Gastroesophageal sphincter (tissue), 4 donors: Measurements from ENCODE around the gene AKR1E2. TPM values are rescaled to one million over a fixed set of nuclear protein-coding genes. Genes with fewer than 3 reads are reported as not detected.
A peak's percentile ranks its signal among the peaks of the same experiment; 100 is the strongest.
"Not testable (repeated sequence)": the region's sequence is repeated elsewhere in the genome, so short reads cannot be mapped to it uniquely, and the experiment has no call there.

ENCODE experiments used
- ATAC-seq: fragments of 150-250 bp; one replicate; pipeline ENCODE4 v1.9.1; 2016; ENCODE audit warnings: mild to moderate bottlenecking, moderate library complexity
- H3K27ac ChIP-seq, 4 donors: fragments of 200-600 bp; sonication (generic) in 3 of 4; 1 replicate in 3 of 4; 2 replicates in 1 of 4; pipeline ENCODE4 v1.5.1; 2016 to 2019
- H3K27me3 ChIP-seq: fragments of 200-600 bp; sonication (generic); one replicate; pipeline ENCODE4 v1.5.1; 2019
- H3K36me3 ChIP-seq, 2 donors: fragments of 200-600 bp; sonication (generic); one replicate each; pipeline ENCODE4 v1.5.1; 2019; ENCODE audit warnings: control low read depth in 1 of 2
- H3K4me1 ChIP-seq, 3 donors: fragments of 200-600 bp; sonication (generic); 1 replicate in 2 of 3; 2 replicates in 1 of 3; pipeline ENCODE4 v1.5.1; 2016 to 2019; ENCODE audit warnings: control low read depth in 2 of 3
- H3K4me3 ChIP-seq, 2 donors: fragments of 200-600 bp; sonication (generic); one replicate each; pipeline ENCODE4 v1.5.1; 2019; ENCODE audit warnings: mild to moderate bottlenecking in 1 of 2, moderate library complexity in 1 of 2
- H3K9me3 ChIP-seq, 3 donors: fragments of 200-600 bp; sonication (generic); one replicate each; pipeline ENCODE4 v1.5.1; 2017 to 2019; ENCODE audit warnings: control low read depth in 2 of 3
- CTCF ChIP-seq, 4 experiments: fragments of 200-600 bp in 2 of 4; fragments of 450-650 bp in 2 of 4; sonication (generic) in 1 of 4; IDR thresholded peaks; one replicate each; pipeline ENCODE4 v1.5.1; 2017 to 2019; ENCODE audit warnings: antibody characterized with exemption in 4 of 4, mild to moderate bottlenecking in 2 of 4, moderate library complexity in 2 of 4
- EP300 ChIP-seq: sonication (generic); formaldehyde crosslinking; IDR thresholded peaks from one replicate; pipeline ENCODE4 v1.6.1; 2017; ENCODE audit warnings: antibody characterized with exemption, mild to moderate bottlenecking
- POLR2A ChIP-seq, 2 donors: fragments of 450-650 bp; IDR thresholded peaks; one replicate each; pipeline ENCODE4 v1.6.1; 2017; ENCODE audit warnings: antibody characterized with exemption in 2 of 2, mild to moderate bottlenecking in 2 of 2, moderate library complexity in 1 of 2
- POLR2AphosphoS5 ChIP-seq: sonication (generic); formaldehyde crosslinking; IDR thresholded peaks from one replicate; pipeline ENCODE4 v1.6.1; 2017; ENCODE audit warnings: antibody characterized with exemption
- WGBS, 2 donors: methylation state at CpG; one replicate each; pipeline ENCODE4 v1.1.5; 2018; ENCODE audit warnings: low coverage in 1 of 2; 5-methylcytosine and 5-hydroxymethylcytosine counted together
- total RNA-seq, 4 donors: library from RNA; depleted of rRNA; stranded (reverse); fragments of >200 nt; gene quantifications; one replicate each; pipeline ENCODE4 v1.1.0, GENCODE V29; 2016

The AKR1E2 gene
- total RNA-seq, 4 donors from 2014 or later, result 15.9 to 19.3 (median 16.0) TPM

DNA sequence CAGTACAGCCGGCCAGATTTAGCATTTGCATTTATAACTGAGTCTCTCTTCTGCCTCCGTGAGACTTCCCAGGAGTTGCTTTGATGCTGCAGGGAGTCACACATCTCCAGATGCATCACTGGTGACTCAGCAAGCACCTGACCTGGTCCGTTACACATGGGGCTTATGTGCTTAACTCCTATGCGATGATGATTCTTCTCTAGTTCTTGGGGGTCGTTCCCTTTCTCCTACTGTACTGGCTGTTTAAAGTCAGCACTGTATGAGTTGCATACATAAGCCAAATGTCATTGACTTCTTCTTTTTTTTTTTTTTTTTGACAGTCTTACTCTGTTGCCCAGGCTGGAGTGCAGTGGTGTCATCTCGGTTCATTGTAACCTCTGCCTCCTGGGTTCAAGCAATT is 13.0 kb upstream of the AKR1E2 start:
- TF ChIP-seq POLR2A (IDR thresholded peaks at IDR 0.05) (no peak), POLR2AphosphoS5 (no peak), EP300 (no peak)
- no peak for ATAC-seq
- Histone ChIP-seq H3K4me1 (peaks cover 0 to 8% (median 0%) of the 10 kb centered on the region in 3 donors), H3K27ac (no peak overlapping the region), H3K27me3 (no peaks in the 10 kb centered on the region), H3K36me3 (no peaks in the 10 kb centered on the region), H3K4me3 (no peak overlapping the region), H3K9me3 (no peaks in the 10 kb centered on the region)
- WGBS, 2 donors, result 56 to 61% methylated on average over 5 to 6 of the region's 6 CpGs

- 73 to 95% methylated on average over 2 to 3 of the region's 5 CpGs for WGBS, 2 donors
- H3K4me3 ChIP-seq, result no peak overlapping the region
- H3K9me3 ChIP-seq, result no peaks in the 10 kb centered on the region
- no peaks in the 10 kb centered on the region for H3K27me3 ChIP-seq
- no peak for ATAC-seq
- H3K27ac ChIP-seq, result no peak overlapping the region
- H3K4me1 ChIP-seq, result peaks cover 0 to 8% (median 0%) of the 10 kb centered on the region in 3 donors
- H3K36me3 ChIP-seq, result no peaks in the 10 kb centered on the region
- TF ChIP-seq CTCF (IDR thresholded peaks at IDR 0.05) (no peak), POLR2A (IDR thresholded peaks at IDR 0.05) (no peak), POLR2AphosphoS5 (no peak), EP300 (no peak)
Measured at GRCh38 chr10:4813496-4813895, 12.5 kb upstream of the AKR1E2 start.

DNA sequence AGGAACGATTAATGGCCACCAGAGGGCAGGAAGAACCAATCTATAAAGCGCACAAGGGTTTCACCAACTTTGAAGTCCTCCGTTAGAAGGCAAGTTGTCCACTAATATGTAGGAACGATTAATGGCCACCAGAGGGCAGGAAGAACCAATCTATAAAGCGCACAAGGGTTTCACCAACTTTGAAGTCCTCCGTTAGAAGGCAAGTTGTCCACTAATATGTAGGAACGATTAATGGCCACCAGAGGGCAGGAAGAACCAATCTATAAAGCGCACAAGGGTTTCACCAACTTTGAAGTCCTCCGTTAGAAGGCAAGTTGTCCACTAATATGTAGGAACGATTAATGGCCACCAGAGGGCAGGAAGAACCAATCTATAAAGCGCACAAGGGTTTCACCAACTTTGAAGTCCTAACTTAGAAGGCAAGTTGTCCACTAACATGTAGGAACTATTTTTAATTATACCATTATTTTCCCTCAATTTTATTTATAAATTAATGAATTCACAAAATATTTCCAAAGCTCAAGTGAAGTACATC is 10.3 kb upstream of the AKR1E2 start:
- not testable (repeated sequence) for H3K4me3 ChIP-seq, H3K9me3 ChIP-seq, ATAC-seq, H3K27me3 ChIP-seq, H3K36me3 ChIP-seq, H3K27ac ChIP-seq
- peak in 3 of 4 experiments; percentile 24 to 56 (median 47) for TF ChIP-seq CTCF (IDR thresholded peaks at IDR 0.05)
- peaks cover 0 to 16% (median 0%) of the 10 kb centered on the region in 3 donors for H3K4me1 ChIP-seq
- WGBS, 2 donors, result 0 to 17% methylated on average over 1 to 2 of the region's 11 CpGs

DNA sequence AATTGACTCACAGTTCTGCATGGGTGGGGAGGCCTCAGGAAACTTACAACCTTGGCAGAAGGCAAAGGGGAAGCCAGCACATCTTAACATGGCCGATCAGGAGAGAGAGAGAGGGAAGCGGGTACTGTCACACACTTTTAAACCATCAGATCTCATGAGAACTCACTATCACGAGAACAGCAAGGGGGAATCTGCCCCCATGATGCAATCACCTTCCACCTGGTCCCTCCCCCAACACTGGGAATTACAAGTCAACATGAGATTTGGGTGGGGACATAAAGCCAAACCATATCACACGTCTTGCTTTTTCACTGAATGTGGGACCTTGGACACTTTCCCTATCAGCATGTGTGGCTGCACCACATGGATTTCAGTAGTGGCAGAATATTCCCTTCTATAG is 9.0 kb upstream of the AKR1E2 start:
- no peak overlapping the region for H3K27ac ChIP-seq
- no peaks in the 10 kb centered on the region for H3K27me3 ChIP-seq
- H3K4me3 ChIP-seq, result no peak overlapping the region
- ATAC-seq, result no peak
- no peaks in the 10 kb centered on the region for H3K36me3 ChIP-seq
- 81 to 85% methylated on average over 4 of the region's 4 CpGs for WGBS, 2 donors
- no peak for TF ChIP-seq POLR2A (IDR thresholded peaks at IDR 0.05)
- TF ChIP-seq CTCF (IDR thresholded peaks at IDR 0.05), result no peak
- no peak for TF ChIP-seq EP300
- TF ChIP-seq POLR2AphosphoS5, result no peak
- peaks cover 0 to 26% (median 0%) of the 10 kb centered on the region in 3 donors for H3K4me1 ChIP-seq
- no peaks in the 10 kb centered on the region for H3K9me3 ChIP-seq

GRCh38 chr10:4819067-4819466 is 6.9 kb upstream of the AKR1E2 start:
- ATAC-seq, result no peak

More at GRCh38 chr10:4819067-4819466, 6.9 kb upstream of the AKR1E2 start:
- 83 to 90% methylated on average over 2 of the region's 2 CpGs for WGBS, 2 donors
- no peak overlapping the region for H3K27ac ChIP-seq
- H3K4me1 ChIP-seq, result peaks cover 0 to 26% (median 0%) of the 10 kb centered on the region in 3 donors
- H3K27me3 ChIP-seq, result no peaks in the 10 kb centered on the region
- H3K4me3 ChIP-seq, result no peak overlapping the region
- H3K9me3 ChIP-seq, result no peaks in the 10 kb centered on the region
- TF ChIP-seq POLR2A (IDR thresholded peaks at IDR 0.05) (no peak), POLR2AphosphoS5 (no peak), EP300 (no peak), CTCF (IDR thresholded peaks at IDR 0.05) (no peak)
- H3K36me3 ChIP-seq, result no peaks in the 10 kb centered on the region
